WI38 (cell line): ENCODE data around the gene P3H2.

Experiments
- H3K4me3 ChIP-seq: 2 replicates; pipeline ENCODE4 v1.5.1; 2011; ENCODE audit warnings: low read depth, mild to moderate bottlenecking, control low read depth, low read length
- CTCF ChIP-seq: IDR thresholded peaks from 2 replicates; pipeline ENCODE4 v1.5.1; 2012; ENCODE audit warnings: low read depth, mild to moderate bottlenecking, control low read depth, low read length

The P3H2 gene

DNA sequence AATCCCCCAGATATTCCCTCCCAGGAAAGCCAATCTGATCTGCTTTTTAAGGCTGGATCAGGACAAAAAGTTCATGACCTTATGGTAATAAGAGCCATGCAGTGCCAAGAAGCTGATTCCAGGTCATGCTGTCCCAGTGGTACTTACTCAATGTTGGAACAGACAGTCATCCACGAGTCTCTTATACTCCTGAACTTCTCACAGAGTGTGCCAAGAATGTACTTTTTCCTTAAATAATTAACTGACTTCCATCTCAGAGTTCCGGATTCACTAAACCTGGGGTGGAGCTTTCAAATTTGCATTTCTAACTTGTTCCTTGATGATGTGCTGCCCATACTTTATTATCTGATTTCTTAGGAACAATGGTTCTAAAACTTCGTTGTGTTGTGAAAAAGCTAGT, 3.4 kb upstream of the P3H2 start:
- no peak overlapping the region for H3K4me3 ChIP-seq
- TF ChIP-seq CTCF: no peak

DNA sequence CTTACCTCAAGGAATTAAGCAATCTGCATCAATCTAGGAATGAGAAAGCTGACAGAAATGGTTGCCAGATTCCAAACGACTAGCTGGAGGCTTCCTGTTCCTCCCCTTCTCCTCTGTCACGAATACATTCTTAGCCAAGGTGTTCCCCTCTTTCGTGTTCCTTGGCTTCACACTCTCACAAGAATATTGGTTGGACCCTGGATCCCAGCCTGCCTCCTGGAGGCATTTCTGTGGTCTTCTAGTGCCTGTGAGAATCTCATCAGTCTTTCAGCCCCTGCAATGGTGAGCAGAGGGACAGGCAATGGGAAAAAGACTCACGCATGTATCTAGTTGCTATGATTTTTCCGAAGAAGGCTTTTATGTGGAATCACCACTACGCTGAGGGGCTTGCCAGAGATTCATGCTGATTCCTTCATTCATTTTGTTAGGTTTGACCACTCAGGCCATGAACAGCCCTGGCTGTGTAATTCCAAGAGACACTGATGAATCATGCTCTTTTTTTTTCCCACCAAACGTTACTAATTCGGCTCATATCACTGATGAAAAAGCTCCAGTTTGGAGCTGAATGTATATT, 1.6 kb upstream of the P3H2 start:
- no peak for TF ChIP-seq CTCF
- H3K4me3 ChIP-seq: peak overlapping the region; percentile 18; the same call in 1 of the 2 replicates

GRCh38 chr3:190121383-190121782, 686 bp upstream of the P3H2 start:
- no peak for TF ChIP-seq CTCF
- H3K4me3 ChIP-seq: no peak overlapping the region; the same call in 1 of the 2 replicates

DNA sequence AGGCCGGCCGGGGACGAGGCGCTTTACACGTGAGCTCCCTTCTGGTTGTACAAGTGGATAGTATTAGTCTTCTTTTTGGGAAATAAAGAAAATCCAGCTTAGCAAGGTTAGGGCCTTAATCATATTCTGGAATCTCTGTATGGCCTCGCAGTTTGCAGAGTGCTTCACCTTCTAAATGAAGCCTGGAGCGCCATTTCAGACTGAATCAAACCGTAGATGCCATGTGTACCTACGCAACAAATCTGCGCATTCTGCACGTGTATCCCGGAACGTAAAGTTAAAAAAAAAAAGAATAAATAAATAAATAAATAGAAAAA, 322 bp upstream of the P3H2 start:
- no peak for TF ChIP-seq CTCF

GRCh38 chr3:190119461-190120268, 1.0 kb downstream of the P3H2 start:
- peak overlapping the region; percentile 87 for H3K4me3 ChIP-seq
- no peak for TF ChIP-seq CTCF

More for the DNA sequence above, 322 bp upstream of the P3H2 start:
- peak overlapping the region; percentile 87 for H3K4me3 ChIP-seq

GRCh38 chr3:190118438-190118837, 2.3 kb downstream of the P3H2 start:
- TF ChIP-seq CTCF: no peak
- peak overlapping the region; percentile 87 for H3K4me3 ChIP-seq

DNA sequence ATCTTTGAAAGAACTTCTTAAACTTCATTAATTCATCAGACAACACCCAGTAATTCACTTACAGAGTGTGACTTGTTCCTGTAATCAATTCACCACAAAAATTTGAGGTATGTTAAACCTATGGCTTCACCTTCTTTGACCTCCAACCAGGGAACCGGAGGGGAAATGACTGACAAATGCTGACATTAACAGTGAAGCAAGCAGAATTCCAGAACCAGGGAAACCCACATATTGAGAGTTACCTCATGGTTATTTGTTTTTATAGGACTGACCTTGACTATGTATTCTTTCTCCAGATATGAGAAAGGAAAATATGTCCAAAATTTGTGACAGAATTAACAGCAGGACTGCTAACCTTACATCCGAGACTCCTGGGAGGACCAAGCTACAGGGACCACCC, 2.7 kb downstream of the P3H2 start:
- no peak for TF ChIP-seq CTCF
- peak overlapping the region; percentile 87 for H3K4me3 ChIP-seq
